Tibial nerve (tissue), 4 donors: ENCODE results near the gene PECR.

ENCODE experiments used
- EP300 ChIP-seq, 2 donors: sonication (generic); formaldehyde crosslinking; IDR thresholded peaks; one replicate each; pipeline ENCODE4 v1.6.1; 2017; ENCODE audit warnings: antibody characterized with exemption in 2 of 2, mild to moderate bottlenecking in 1 of 2
- POLR2A ChIP-seq, 2 donors: fragments of 450-650 bp; IDR thresholded peaks; one replicate each; pipeline ENCODE4 v1.6.1; 2017; ENCODE audit warnings: antibody characterized with exemption in 2 of 2, mild to moderate bottlenecking in 2 of 2, moderate library complexity in 2 of 2
- TF ChIP-seq, protein P1 (sequence below), 5 experiments: fragments of 200-600 bp in 3 of 5; fragments of 450-650 bp in 2 of 5; sonication (generic) in 3 of 5; IDR thresholded peaks; one replicate each; pipeline ENCODE4 v1.5.1; 2016 to 2019; ENCODE audit warnings: antibody characterized with exemption in 5 of 5, mild to moderate bottlenecking in 3 of 5, moderate library complexity in 2 of 5

- TF ChIP-seq, protein P1, sequence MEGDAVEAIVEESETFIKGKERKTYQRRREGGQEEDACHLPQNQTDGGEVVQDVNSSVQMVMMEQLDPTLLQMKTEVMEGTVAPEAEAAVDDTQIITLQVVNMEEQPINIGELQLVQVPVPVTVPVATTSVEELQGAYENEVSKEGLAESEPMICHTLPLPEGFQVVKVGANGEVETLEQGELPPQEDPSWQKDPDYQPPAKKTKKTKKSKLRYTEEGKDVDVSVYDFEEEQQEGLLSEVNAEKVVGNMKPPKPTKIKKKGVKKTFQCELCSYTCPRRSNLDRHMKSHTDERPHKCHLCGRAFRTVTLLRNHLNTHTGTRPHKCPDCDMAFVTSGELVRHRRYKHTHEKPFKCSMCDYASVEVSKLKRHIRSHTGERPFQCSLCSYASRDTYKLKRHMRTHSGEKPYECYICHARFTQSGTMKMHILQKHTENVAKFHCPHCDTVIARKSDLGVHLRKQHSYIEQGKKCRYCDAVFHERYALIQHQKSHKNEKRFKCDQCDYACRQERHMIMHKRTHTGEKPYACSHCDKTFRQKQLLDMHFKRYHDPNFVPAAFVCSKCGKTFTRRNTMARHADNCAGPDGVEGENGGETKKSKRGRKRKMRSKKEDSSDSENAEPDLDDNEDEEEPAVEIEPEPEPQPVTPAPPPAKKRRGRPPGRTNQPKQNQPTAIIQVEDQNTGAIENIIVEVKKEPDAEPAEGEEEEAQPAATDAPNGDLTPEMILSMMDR (IDR thresholded peaks at IDR 0.05) = no peak
- TF ChIP-seq POLR2A (IDR thresholded peaks at IDR 0.05) = no peak
- TF ChIP-seq EP300 (IDR thresholded peaks at IDR 0.05) = no peak
These were observed 39.6 kb upstream of the PECR start for GRCh38 chr2:216121255-216121654.
